DLD1 (cell line): ENCODE data around the gene PRKAR1A.
"Not testable (repeated sequence)": the region's sequence is repeated elsewhere in the genome, so short reads cannot be mapped to it uniquely, and the experiment has no call there.

ENCODE experiments used
- in situ Hi-C: cut with HindIII; loops from 2 replicates; pipeline ENCODE4 v1.10.0; 2017; ENCODE audit warnings: low sequenced_read_pairs

The PRKAR1A gene

DNA sequence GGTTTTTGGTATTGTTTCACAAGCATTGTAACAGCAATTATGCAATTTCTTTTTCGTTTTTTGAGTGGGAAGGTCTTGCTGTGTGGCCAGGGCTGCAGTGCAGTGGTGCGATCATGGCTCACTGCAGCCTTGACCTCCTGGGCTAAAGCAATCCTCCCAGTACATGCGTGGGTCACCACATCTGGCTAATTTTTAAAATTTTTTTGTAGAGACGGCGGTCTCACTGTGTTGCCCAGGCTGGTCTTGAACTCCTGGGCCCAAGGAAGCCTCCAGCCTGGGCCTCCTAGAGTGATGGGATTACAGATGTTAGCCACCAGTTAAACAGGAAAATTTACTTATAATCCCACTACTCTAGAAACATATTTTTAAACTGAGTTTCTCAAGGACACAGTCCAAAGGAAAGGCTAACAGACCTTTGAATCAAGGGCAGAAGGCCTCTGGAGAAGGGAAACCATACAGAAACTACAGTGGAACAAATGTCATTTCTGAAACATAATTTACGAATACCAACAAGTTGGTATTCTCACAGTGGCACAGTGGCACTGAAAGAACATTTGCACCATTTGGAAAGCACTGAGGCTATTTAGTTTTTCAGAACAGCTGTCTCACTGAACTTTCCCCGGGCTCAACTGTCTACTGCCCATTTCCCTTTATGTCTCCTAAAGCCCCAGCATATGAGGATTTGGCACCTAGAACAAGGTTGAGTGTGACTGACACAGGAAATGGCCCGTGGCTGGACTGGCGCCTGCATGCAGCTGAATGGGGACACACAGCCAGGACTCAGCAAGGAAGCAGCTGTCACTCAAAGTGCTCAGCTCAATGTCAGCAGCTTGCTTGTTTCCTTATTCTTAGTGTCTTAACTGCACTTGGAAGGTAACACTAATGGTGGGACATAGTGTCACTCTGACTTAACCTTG is 2.8 kb upstream of the PRKAR1A start:
- in situ Hi-C loops = no loop called here

- in situ Hi-C loops = no loop called here
Measured at GRCh38 chr17:68511254-68511670, 968 bp upstream of the PRKAR1A start.

GRCh38 chr17:68511671-68512246 is 471 bp upstream of the PRKAR1A start:
- in situ Hi-C loops = no loop called here

GRCh38 chr17:68512960-68513474 is 787 bp downstream of the PRKAR1A start:
- in situ Hi-C loops = no loop called here

GRCh38 chr17:68513932-68514331 is 1.7 kb downstream of the PRKAR1A start:
- in situ Hi-C loops = no loop called here

GRCh38 chr17:68514831-68515635 is 2.8 kb downstream of the PRKAR1A start:
- in situ Hi-C loops = no loop called here

- in situ Hi-C loops = no loop called here
Measured at GRCh38 chr17:68516732-68517131, 4.5 kb downstream of the PRKAR1A start.

- in situ Hi-C loops = not testable (repeated sequence)
Measured at GRCh38 chr17:68517605-68518004, 5.4 kb downstream of the PRKAR1A start.

DNA sequence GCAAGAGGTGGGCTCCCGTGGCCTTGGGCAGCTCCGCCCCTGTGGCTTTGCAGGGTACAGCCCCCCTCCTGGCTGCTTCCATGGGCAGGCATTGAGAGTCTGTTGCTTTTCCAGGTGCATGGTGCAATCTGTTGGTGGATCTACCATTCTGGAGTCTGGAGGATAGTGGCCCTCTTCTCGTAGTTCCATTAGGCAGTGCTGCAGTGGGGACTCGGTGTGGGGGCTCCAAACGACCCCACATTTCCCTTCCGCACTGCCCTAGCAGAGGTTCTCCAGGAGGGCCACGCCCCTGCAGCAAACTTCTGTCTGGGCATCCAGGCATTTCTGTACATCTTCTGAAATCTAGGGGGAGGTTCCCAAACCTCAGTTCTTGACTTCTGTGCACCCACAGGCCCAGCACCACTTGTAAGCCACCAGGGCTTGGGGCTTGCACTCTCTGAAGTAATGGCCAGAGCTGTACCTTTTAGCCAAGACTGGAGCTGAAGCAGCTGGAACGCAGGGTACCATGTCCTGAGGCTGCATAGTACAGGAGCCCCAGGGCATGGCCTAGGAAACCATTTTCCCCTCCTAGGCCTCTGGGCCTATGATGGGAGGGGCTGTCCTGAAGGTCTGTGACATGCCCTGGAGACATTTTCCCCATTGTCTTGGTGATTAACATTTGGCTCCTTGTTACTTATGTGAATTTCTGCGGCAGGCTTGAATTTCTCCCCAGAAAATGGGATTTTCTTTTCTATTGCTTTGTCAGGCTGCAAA is 6.0 kb downstream of the PRKAR1A start:
- in situ Hi-C loops = no loop called here

DNA sequence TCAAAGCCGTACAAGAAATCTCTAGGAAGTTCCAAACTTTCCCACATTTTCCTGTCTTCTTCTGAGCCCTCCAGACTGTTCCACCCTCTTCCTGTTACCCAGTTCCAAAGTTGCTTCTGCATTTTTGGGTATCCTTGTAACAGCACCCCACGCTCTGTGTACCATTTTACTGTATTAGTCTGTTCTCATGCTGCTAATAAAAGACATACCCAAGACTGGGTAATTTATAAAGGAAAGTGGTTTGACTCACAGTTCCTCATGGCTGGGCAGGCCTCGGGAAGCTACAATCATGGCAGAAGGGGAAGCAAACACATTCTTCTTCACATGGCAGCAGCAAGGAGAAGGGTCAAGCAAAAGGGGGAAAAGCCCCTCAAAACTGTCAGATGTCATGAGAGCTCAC is 6.8 kb downstream of the PRKAR1A start:
- in situ Hi-C loops = not testable (repeated sequence)

GRCh38 chr17:68519911-68520310 is 7.7 kb downstream of the PRKAR1A start:
- in situ Hi-C loops = no loop called here

GRCh38 chr17:68522266-68522665 is 10.0 kb downstream of the PRKAR1A start:
- in situ Hi-C loops = no loop called here

- in situ Hi-C loops = no loop called here
Measured at GRCh38 chr17:68526548-68526947, 14.3 kb downstream of the PRKAR1A start.

- in situ Hi-C loops = no loop called here
Measured at GRCh38 chr17:68527314-68527713, 15.1 kb downstream of the PRKAR1A start.

- in situ Hi-C loops = no loop called here
Measured at GRCh38 chr17:68531252-68531651, 19.0 kb downstream of the PRKAR1A start.

- in situ Hi-C loops = no loop called here
Measured at GRCh38 chr17:68532826-68533225, 20.6 kb downstream of the PRKAR1A start.

GRCh38 chr17:68533887-68534694 is 21.9 kb downstream of the PRKAR1A start:
- in situ Hi-C loops = no loop called here

- in situ Hi-C loops = no loop called here
Measured at GRCh38 chr17:68534695-68535088, 22.5 kb downstream of the PRKAR1A start.

GRCh38 chr17:68535922-68536321 is 23.7 kb downstream of the PRKAR1A start:
- in situ Hi-C loops = no loop called here
